GM20431 (cell line): ENCODE measurements around the gene SSX2IP.
"Not testable (repeated sequence)": the region's sequence is repeated elsewhere in the genome, so short reads cannot be mapped to it uniquely, and the experiment has no call there.

Experiments
- in situ Hi-C: fragments of 300-500 bp; cut with MseI, MboI; formaldehyde crosslinking; loops from one replicate; pipeline ENCODE4 v1.15.0; 2020; ENCODE audit warnings: low sequenced_read_pairs; ENCODE audit not compliant: unreplicated experiment

The SSX2IP gene

GRCh38 chr1:84683508-84683907 lies 6.8 kb downstream of the SSX2IP start:
- in situ Hi-C loops, result no loop called here

DNA sequence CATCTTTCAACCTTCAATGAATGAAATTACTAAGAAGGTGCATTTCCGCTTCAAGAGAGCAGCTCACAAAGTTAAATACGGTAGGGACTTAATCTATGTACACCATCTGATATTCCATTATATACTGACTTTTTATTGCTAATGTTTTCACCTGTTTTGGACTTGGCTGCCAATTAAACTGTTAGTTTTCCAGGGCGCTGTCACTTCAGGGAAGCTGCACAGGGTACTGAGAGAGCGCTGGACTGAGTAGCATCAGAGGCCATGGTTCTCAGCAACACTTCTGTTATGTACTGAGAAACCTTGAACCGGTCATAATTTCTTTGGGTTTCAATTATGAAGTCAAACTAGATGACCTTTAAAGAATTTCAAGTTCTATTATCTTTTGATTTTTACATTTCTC lies 8.2 kb downstream of the SSX2IP start:
- in situ Hi-C loops, result no loop called here

DNA sequence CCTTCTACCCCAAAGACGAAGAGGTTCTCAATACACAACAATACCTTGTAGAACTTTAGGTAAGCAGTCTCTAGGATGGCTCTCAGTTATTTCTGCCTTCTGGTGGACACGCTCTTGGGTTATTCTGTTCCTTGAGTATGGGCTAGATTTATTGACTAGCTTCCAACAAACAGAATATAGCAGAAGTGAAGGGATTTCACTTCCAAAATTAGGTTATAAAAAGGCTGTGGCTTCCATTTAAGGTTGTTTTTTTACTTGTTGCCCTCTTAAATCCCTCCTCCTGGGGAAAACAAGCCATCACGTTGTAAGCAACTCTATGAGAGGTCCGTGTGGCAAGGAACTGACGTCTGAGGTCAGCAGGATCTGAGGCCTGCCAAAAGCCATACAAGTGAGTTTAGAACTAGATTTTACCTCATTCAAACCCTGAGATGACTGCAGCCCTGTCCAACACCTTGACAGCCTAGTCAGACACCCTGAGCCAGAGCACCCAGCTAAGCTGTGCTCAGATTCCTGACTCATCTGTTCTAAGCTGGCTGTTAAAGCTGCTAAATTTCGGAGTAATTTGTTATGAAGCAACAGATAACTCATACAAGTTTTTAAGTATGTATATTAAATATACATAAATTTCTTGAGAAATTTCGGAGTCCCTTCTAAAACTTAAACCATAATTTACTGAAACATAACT lies 12.7 kb downstream of the SSX2IP start:
- in situ Hi-C loops, result no loop called here

- in situ Hi-C loops, result no loop called here
Measured at GRCh38 chr1:84675631-84676030, 14.6 kb downstream of the SSX2IP start.

DNA sequence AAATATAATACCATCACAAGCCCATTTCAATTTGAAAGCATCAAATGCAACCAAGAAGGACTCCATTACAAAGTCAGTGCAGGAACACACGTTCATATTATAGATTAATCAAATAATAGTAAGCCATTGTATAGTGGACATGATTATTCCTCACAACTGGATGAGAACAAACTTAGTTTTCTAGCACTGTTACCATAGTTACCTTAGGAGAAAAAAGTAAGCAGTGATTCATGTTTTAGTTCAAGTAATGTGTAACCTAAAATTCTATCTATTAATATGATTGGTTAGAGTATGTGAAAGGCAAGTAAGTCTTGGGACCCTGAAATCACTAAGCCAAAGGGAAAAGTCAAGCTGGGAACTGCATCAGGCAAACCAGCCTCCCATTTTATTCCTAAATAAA lies 15.2 kb downstream of the SSX2IP start:
- in situ Hi-C loops, result no loop called here

GRCh38 chr1:84674705-84675104 lies 15.6 kb downstream of the SSX2IP start:
- in situ Hi-C loops, result no loop called here

DNA sequence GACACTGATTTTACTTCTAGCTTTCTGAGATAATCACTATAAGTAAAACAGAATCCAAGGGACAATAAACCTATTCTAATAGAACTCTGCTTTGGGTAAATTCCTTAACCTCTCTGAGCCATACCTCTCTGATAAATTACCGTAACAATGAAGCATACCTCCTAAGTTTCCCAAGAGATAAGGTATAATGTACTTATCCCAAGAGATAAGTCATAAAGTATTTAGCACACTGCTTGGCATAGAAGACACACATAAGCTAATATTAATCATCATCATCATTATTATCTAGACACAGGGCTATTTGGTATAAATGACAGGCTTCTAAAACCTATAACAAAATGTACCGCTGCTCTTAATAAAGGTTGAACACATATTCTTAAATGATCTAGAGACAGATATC lies 16.2 kb downstream of the SSX2IP start:
- in situ Hi-C loops, result no loop called here

GRCh38 chr1:84672080-84672854 lies 18.0 kb downstream of the SSX2IP start:
- in situ Hi-C loops, result no loop called here

- in situ Hi-C loops, result no loop called here
Measured at GRCh38 chr1:84669831-84670230, 20.4 kb downstream of the SSX2IP start.

GRCh38 chr1:84668185-84668584 lies 22.1 kb downstream of the SSX2IP start:
- in situ Hi-C loops, result no loop called here

DNA sequence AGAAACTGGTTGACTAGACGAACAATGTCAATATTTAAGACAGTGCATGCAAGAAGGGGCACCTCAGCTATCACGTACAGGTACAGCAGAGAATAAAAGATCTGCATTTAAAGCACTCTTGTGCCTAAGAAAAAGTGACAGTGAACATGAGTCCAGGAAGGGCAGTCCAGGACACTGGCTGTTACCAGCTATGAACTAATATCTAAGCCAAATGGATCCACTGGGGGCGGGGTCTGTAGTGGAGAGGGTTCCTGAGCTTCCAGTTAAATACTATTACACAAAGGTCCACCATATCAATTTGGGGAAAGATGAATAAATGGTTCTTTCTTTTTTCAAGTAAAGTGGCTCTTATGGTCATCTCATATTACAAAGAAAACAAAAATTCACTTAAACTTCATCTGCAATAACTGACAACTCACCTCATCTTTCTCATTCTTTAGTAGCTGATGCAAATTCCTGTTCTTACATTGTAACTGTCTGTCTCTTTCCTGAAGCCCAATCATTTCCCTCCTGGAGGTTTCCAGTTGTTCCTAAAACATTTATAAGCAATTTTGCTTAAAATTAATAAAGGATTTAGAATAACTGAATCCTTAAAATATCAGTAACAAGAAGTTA lies 24.5 kb downstream of the SSX2IP start:
- in situ Hi-C loops, result no loop called here

- in situ Hi-C loops, result no loop called here
Measured at GRCh38 chr1:84653130-84653677, 37.1 kb downstream of the SSX2IP start.

- in situ Hi-C loops, result no loop called here
Measured at GRCh38 chr1:84644472-84644871, 45.8 kb downstream of the SSX2IP start.

GRCh38 chr1:84643183-84643582 lies 47.1 kb downstream of the SSX2IP start:
- in situ Hi-C loops, result no loop called here

DNA sequence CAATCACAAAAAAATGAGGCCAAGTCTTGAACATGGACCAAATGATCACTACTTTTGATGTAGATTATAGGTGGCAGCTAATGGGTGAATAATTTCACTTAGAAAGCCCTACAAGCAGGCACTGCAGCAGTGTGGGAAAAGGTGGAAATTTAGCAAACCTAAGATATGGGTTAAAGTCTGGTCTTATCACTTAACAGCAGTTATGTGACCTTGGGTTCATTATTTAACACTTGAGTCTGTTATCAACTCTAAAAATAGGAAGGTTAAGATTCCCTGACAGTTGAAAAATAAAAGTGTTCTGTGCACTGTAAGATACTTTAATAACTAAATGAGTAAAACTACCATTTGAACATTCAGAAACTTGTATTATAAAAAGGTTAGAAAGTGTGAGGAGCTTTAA lies 47.5 kb downstream of the SSX2IP start:
- in situ Hi-C loops, result no loop called here

DNA sequence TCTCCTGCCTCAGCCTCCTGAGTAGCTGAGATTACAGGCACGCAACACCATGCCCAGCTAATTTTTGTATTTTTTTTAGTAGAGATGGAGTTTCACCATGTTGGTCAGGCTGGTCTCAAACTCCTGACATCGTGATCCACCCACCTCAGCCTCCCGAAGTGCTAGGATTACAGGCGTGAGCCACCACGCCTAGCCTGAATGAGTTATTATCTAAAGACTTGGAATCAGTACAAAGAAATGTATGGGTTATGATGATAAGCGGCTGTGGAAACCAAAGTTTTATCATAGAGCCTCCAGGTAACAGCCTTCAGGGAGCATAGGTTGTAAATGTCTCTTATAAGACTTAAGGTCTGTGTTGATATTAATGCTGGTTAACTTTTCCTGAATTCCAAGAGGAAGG lies 50.5 kb downstream of the SSX2IP start:
- in situ Hi-C loops, result not testable (repeated sequence)

DNA sequence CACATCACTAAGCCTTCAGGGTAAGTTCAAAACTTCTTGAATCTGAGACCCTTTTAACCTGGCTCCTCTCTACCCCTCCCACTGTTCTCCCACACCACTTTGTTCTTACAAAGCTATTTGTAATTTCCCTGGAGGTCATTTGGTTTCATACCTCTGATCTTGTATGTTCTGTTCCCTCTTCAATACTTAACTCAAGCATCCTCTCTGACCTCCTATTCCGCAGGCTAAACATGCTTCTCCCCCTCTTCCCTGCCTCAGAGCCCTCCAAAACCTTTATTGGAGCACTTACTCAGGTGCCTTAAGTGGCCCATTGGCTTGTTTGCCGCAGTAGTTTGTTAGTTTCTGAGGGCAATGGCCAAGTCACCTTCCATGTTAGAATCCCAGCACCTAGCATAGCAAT lies 54.8 kb downstream of the SSX2IP start:
- in situ Hi-C loops, result no loop called here

- in situ Hi-C loops, result no loop called here
Measured at GRCh38 chr1:84634536-84635205, 55.6 kb downstream of the SSX2IP start.

DNA sequence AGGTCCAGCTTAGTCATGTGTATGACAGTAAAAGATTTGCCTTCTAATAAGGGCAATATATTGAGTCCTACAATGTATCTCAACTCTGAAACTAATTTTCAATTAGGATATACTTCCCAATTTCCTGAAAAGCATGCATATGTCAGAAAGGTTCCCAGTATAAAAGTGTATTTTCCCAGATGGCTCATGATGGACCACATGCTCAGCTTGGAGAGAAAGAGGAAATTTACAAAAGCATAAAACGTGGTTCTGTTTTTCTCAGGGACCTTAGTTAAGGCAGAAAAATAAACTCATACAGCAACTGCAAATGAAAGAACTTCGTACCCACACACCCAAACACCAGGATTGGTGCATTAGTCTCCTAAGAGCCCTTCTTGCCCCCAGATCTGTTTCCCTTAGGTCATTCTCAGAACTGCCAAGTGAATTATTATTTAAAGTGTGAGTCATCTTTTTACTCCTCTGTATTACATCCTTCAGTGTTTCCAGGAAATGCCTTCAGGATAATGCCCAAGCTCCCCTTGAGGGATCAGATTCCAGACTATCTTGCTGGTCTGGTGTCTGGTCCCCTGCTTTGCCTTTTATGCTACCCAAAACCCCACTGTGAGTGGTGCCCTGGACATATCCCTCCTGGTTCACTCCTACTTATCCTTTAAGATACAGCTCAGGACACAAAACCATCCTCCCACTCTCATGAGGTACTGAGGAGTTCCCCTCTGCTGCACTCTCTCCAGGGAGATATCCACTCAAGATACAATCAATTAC lies 57.4 kb downstream of the SSX2IP start:
- in situ Hi-C loops, result no loop called here

GRCh38 chr1:84632137-84632536 lies 58.1 kb downstream of the SSX2IP start:
- in situ Hi-C loops, result no loop called here
